Measurements from ENCODE around the gene PCDH9.

The PCDH9 gene

GRCh38 chr13:67087527-67087926, 142.6 kb downstream of the PCDH9 start:
- no peak for DNase-seq

DNA sequence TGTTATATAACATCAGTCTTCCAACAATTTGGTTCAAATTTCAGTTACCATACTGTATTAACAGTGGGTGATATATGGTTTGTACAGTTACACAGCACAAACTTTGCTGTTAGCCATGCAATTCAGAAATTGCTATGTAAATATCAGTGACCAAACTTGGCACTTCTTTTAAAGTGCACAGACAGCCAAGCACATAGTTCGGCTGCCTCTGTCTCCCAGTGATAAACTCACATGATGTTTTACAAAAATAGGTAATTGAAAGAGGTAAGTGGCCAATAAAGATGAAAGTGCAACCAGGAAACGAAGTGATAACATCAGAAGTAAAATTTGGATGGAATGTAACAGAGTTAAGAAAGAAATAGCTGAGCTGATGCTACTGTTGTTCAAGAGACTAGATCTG, 143.9 kb downstream of the PCDH9 start:
- DNase-seq = no peak

DNA sequence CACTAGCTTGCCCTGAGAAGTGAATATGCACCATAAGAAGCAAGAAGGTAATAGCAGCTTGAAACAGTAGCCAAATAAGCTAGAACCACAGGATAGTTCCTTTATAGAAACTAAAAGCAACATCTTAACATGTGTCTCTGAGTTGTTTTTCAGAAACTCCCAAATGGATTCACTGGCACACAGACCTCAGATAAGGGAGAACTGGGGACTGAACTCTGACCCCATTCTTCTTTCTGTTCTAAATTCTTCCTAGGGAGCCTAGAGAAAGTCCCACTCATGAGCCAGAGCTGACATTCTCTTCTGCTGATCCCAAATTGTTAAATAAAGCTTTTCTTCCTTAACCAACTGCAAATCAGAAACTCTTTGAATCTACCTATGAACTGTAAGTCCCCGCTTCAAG, 146.1 kb downstream of the PCDH9 start:
- no peak for DNase-seq

DNA sequence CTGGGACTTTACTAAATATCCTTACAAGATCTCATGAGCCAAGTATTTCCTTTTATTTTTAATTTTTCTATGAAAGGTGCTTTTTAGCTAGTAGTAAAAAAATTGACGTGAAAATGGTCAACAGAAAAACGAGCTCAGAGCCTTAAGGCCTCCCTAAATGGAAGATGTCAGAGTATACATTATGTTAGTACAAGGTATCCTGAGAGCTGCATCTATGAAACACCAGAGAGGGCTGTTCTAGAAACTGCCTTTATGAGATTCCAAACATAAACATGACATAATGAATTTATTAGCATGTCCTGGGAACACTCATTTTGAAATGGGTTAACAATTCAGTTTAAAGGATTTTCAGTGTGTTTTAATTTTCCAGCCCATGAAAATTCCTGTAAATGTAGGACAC, 146.6 kb downstream of the PCDH9 start:
- DNase-seq = no peak

GRCh38 chr13:67080351-67080750, 149.8 kb downstream of the PCDH9 start:
- DNase-seq = no peak

- no peak for DNase-seq
Observed at GRCh38 chr13:67078062-67078461, 152.1 kb downstream of the PCDH9 start.

- DNase-seq = no peak
Observed at GRCh38 chr13:67077132-67077531, 153.0 kb downstream of the PCDH9 start.

- no peak for DNase-seq
Observed at GRCh38 chr13:67076378-67076777, 153.8 kb downstream of the PCDH9 start.

DNA sequence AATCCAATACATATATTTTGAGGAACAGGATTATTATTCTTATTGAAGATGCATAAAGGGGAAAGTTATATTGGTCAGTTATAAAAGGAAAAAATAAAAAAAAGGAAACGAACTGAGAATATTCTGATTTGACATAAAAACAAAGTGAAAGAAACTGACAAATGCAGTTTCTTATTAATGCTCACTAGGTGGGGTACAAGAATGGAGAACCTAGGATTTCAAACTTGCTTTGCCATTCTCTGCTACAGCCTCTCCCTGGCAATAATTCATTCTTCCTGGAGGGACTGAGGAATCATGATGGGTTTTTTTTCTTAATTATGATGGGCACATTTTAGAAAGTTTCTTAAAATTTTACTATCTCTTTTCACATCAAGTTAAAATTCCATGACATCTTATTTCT, 154.9 kb downstream of the PCDH9 start:
- no peak for DNase-seq

GRCh38 chr13:67071918-67072598, 158.1 kb downstream of the PCDH9 start:
- no peak for DNase-seq

GRCh38 chr13:67070306-67070705, 159.8 kb downstream of the PCDH9 start:
- no peak for DNase-seq

DNA sequence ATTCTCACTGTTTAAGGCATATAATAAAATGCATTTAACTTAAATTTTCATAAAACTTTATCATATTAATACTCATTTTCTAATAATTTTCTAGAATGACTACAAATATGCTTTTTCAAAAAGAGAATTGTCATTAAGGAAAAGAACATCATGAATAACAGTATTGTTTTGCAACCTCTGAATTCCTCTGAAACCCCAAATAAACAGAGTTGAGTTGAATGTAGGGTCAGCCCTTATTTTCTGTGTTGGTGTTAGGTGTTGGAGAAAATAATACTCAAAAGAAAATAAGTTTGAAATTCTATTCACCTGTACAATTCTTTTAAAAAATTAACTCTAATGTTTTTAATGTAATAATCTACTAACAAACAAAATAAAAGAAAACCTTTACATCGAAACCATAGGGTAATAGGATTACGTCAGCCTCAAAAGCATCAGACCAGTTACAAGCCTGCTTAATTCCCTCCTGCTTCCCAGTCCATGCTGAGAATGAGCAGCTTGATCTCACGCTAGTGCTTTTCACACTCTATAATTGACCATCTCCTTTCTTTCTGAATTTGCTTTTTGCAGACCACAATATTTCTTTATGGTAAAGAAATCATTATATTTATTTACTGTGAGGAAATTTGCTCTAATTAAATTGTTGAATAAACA, 160.9 kb downstream of the PCDH9 start:
- DNase-seq = no peak

- no peak for DNase-seq
Observed at GRCh38 chr13:67064920-67065319, 165.2 kb downstream of the PCDH9 start.

GRCh38 chr13:67063036-67063435, 167.1 kb downstream of the PCDH9 start:
- no peak for DNase-seq

DNA sequence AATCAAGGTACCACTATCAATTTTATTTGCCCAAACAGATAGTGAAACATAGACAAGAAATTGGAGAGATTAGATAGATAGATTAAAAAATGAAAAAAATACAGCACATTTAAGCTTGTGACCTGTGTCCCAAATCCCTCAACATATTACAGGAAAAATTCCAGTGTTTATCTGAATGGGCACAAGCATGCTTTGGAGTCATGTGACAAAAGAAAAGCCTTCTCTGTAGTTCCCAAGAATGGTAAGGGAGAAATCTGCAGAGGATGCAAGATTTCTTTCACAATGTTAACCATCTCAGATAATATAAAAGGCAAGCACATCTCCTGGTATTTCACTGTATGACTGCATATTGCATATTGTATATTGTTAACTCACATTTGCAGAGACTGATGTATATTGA, 168.0 kb downstream of the PCDH9 start:
- no peak for DNase-seq

DNA sequence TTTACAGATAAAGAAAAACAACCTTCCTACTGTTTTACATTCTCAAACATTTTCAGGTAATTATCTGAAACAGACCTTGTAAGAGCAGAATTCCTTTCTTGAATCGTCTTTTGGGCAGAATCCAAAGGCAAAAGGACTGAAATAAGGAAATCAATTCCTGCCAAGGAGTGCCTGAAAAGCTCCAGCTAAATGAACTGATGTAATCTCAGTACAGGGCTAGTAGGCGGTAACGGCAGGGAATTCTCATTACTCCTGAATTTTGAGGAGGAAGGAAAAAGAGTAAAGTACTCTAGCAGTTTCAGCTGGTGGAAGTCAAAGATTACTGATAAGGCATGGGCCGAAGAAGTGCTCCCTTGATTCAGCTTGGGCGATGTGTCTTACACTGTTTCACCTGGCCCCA, 168.4 kb downstream of the PCDH9 start:
- DNase-seq = no peak

- DNase-seq = no peak
Observed at GRCh38 chr13:67052550-67053490, 177.3 kb downstream of the PCDH9 start.

- DNase-seq = no peak
Observed at GRCh38 chr13:67049744-67050143, 180.4 kb downstream of the PCDH9 start.

DNA sequence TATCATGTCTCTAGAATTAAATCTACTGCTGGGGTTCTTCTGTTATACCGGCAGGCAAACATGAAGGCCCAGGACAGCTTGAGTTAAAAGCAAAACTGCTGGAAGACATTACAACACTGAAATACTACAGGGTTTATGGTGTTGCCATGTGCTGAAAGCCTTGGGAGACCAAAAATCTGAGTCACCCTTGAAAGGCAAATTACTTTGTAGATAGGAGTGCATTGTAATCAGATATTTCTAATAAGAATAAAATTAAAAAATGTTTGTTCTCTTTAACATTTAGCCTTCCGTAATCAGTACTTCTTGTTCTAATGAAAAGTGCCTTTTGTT, 181.3 kb downstream of the PCDH9 start:
- DNase-seq = no peak

DNA sequence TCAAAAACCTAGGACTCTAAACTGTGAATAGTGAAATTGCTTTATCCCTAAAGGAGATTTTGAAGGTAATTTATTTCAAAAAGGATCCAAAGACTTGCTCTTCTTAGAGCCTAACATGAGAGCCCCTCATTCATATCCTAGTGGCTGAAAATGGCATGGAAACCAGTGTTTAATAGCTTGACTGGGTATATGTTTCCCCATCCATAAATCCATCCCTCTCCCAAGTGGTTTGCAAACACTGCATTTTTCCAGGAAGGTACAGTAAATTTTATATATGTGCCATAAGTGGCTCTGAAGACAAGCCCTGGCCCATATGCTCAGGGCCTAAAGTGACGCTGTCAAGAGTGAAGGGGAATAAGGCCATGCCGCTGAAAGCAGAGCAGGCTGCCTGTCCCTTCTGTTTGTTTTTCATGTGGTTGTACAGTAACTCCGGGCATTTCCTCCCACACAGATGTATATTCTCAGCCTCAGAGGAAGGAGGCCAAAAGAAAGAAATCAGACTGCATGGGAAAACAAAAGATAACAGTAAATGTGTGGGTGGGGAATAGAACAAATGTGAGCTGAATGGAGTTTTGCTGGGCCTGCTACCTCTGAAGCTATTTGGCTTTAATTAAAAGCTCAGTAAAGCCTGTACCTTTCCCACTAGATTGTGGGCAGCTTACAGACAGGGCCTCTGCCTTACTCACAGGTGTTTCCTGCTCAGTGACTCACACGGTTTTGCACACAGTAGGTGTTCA, 181.9 kb downstream of the PCDH9 start:
- peak; percentile 59 for DNase-seq

GRCh38 chr13:67045357-67045756, 184.8 kb downstream of the PCDH9 start:
- no peak for DNase-seq

GRCh38 chr13:67043901-67044300, 186.2 kb downstream of the PCDH9 start:
- DNase-seq = no peak

DNA sequence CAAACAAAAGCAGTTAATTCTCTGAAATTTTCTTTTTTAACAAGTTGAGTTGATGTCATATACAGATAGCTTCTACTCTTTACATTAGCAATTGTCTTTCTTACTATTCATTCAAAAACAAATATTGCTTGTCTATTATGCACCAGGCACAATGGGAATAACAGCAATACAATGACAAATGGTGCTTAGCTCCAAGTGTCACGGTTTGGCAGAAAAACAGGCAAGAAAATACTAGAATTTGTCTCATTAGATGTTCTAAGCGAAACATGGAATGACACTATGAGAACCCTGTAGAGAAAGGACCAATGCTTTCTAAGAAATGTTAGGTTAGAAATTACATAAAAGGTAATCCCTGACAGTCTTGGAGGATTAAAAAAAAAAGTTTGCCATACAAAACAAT, 187.6 kb downstream of the PCDH9 start:
- DNase-seq = no peak

Data from right kidney (tissue), 1 donor.